Measurements from ENCODE around the gene NYNRIN.
"Not testable (repeated sequence)": the region's sequence is repeated elsewhere in the genome, so short reads cannot be mapped to it uniquely, and the experiment has no call there.

NYNRIN gene

DNA sequence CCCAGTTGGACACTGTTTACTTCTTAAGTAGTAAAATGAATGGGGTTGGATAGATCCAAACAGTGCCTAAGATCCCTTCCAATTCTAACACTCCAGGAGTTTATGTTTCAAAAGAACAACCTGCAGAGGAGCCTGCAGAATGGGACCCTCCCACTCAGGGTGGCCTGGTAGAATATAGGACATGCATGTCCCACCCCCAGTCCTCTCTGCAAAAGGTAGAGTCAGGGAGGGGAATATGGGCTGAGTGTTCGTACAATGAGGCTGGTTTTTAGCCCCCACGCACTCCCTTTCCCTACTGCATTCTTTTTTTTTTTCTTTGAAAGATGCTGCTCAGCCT lies 11.8 kb upstream of the NYNRIN start:
- no peaks in the 10 kb centered on the region for H3K27me3 Mint-ChIP-seq (ENCODE audit: low read depth)
- H3K36me3 Mint-ChIP-seq (ENCODE audit: low read depth), result no peaks in the 10 kb centered on the region
- peaks cover 47% of the 10 kb centered on the region for H3K4me1 Mint-ChIP-seq
- peak overlapping the region in 2 of 3 experiments; percentile 25 to 66 for H3K27ac Mint-ChIP-seq
- no peaks in the 10 kb centered on the region for H3K9me3 Mint-ChIP-seq
- TF ChIP-seq, protein P1, sequence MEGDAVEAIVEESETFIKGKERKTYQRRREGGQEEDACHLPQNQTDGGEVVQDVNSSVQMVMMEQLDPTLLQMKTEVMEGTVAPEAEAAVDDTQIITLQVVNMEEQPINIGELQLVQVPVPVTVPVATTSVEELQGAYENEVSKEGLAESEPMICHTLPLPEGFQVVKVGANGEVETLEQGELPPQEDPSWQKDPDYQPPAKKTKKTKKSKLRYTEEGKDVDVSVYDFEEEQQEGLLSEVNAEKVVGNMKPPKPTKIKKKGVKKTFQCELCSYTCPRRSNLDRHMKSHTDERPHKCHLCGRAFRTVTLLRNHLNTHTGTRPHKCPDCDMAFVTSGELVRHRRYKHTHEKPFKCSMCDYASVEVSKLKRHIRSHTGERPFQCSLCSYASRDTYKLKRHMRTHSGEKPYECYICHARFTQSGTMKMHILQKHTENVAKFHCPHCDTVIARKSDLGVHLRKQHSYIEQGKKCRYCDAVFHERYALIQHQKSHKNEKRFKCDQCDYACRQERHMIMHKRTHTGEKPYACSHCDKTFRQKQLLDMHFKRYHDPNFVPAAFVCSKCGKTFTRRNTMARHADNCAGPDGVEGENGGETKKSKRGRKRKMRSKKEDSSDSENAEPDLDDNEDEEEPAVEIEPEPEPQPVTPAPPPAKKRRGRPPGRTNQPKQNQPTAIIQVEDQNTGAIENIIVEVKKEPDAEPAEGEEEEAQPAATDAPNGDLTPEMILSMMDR (IDR thresholded peaks at IDR 0.05; ENCODE audit: unreplicated experiment in 3 of 3), result no peak
- H3K4me3 Mint-ChIP-seq, result no peak overlapping the region

DNA sequence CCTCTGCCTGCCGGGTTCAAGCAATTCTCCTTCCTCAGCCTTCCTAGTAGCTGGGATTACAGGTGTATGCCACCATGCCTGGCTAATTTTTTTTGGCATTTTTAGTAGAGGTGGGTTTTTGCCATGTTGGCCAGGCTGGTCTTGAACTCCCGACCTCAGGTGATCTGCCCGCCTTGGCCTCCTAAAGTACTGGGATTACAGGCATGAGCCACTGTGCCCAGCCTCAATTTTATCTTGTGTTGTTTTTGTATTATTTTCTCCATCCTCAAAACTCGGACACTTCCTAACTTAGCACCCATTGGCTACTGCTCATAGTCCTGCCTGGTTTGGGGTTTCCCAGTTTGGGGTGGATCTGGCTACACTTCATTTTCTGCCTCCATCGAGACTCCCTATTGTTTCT lies 11.2 kb upstream of the NYNRIN start:
- H3K9me3 Mint-ChIP-seq; H3K27me3 Mint-ChIP-seq (ENCODE audit: low read depth); H3K4me3 Mint-ChIP-seq; H3K36me3 Mint-ChIP-seq (ENCODE audit: low read depth): not testable (repeated sequence)
- Mint-ChIP-seq H3K27ac (peak overlapping the region in 1 of 3 experiments; percentile 91), H3K4me1 (peaks cover 47% of the 10 kb centered on the region)

DNA sequence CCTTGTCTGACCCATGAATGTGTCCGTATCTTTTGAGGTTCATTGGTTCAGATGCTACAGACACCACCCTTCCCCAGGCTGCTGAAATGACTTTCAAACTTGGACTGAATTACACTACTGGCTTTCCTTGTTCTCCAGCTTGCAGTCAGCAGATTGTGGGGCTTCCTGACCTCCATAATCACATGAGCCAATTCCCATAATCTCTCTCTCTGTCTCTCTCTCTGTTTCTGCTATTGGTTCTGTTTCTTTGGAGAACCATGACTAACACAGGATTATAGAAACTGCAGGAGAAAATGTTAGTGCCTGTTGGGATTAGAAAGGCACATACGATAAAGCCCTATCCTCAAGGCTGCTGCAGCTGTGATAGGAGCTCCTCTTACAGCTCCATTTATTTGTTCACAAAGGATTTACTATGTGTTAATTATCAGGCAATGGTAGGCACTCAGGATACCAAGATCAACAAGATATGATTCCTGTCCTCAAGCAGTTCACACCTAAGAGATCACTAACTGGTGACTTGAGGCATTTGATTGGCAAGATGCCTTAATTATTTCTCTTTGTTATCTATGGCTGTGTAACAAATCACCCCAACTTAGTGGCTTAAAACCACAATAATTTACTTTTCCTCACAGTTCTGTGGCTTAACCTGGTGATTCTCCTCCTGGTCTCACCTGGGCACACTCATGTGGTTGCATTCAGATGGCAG lies 10.2 kb upstream of the NYNRIN start:
- no peaks in the 10 kb centered on the region for H3K27me3 Mint-ChIP-seq (ENCODE audit: low read depth)
- no peaks in the 10 kb centered on the region for H3K9me3 Mint-ChIP-seq
- peak overlapping the region in 1 of 3 experiments; percentile 30 for H3K4me3 Mint-ChIP-seq
- TF ChIP-seq, protein P1 (IDR thresholded peaks at IDR 0.05; ENCODE audit: unreplicated experiment in 3 of 3), result no peak
- H3K27ac Mint-ChIP-seq, result peak overlapping the region; percentile 90 to 91 (median 91)
- H3K36me3 Mint-ChIP-seq (ENCODE audit: low read depth), result no peaks in the 10 kb centered on the region
- H3K4me1 Mint-ChIP-seq, result peaks cover 47% of the 10 kb centered on the region

DNA sequence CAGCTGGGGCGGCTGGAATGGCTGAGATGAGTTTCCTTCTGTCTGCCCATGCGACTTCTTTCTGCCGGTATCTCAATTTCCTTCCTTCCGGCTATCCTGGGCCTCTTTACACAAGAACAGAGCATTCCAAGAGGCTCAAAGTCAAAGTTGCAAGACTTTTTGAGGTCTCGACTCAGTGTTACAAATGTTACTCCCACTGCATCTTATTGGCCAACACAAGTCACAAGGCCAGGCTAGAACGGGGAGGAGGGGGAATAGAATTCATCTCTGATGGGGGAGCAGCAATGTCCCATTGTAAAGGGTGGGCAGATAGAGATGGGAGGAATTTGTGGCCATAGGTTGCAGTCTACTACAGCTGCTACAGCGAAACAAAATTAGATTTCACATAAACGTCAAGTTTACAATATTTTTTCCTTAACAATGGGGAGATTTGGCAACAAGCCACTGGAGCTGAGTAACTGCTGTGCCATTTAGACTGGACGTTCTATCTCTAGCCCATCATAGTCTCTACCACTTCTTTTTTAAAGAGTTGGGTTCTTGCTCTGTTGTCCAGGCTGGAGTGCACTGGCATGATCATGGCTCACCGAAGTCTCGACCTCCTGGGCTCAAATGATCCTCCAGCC lies 9.5 kb upstream of the NYNRIN start:
- H3K9me3 Mint-ChIP-seq, result no peaks in the 10 kb centered on the region
- no peaks in the 10 kb centered on the region for H3K36me3 Mint-ChIP-seq (ENCODE audit: low read depth)
- peak overlapping the region; percentile 90 to 91 (median 91) for H3K27ac Mint-ChIP-seq
- peak overlapping the region in 1 of 3 experiments; percentile 30 for H3K4me3 Mint-ChIP-seq
- peaks cover 54% of the 10 kb centered on the region for H3K4me1 Mint-ChIP-seq
- H3K27me3 Mint-ChIP-seq (ENCODE audit: low read depth), result no peaks in the 10 kb centered on the region
- TF ChIP-seq, protein P1 (IDR thresholded peaks at IDR 0.05; ENCODE audit: unreplicated experiment in 3 of 3), result no peak

DNA sequence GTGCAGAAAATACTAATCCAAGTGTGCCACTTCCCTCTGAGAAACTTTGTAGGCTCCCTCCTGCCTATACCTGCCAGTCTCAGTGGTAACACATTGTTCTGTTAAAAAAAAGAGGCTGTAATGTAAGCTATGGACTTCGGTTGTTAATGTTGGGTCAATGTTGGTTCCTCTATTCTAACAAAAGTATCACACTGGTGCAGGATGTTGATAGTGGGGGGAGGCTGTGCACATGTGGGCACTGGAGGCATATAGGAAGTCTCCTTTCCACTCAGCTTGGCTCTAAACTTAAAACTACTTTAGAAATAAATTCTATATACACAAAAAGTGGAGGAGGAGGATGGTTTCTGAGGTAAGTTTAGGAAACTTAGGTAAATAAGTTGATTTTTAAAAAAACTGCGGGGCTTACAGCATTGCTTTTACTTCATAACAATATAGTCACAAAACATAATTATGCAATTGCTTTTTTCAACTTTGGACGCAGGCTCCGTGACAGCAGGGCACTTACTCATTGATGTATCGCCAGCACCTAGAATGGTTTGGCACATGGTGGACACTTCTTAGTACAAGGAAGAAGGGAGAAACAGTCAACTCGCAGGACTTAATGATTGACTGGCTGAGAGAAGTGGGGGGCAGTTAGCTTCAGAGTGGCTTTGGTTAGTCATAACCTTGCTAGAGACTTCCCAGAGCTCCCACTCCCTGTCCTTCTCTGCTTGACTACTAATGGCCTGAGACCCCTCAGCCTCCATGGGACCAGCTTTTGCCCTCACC lies 7.9 kb upstream of the NYNRIN start:
- no peaks in the 10 kb centered on the region for H3K9me3 Mint-ChIP-seq
- no peak overlapping the region for H3K4me3 Mint-ChIP-seq
- no peaks in the 10 kb centered on the region for H3K27me3 Mint-ChIP-seq (ENCODE audit: low read depth)
- TF ChIP-seq, protein P1 (IDR thresholded peaks at IDR 0.05; ENCODE audit: unreplicated experiment in 3 of 3), result no peak
- H3K27ac Mint-ChIP-seq, result peak overlapping the region; percentile 59 to 88 (median 87)
- no peaks in the 10 kb centered on the region for H3K36me3 Mint-ChIP-seq (ENCODE audit: low read depth)
- peaks cover 66% of the 10 kb centered on the region for H3K4me1 Mint-ChIP-seq

DNA sequence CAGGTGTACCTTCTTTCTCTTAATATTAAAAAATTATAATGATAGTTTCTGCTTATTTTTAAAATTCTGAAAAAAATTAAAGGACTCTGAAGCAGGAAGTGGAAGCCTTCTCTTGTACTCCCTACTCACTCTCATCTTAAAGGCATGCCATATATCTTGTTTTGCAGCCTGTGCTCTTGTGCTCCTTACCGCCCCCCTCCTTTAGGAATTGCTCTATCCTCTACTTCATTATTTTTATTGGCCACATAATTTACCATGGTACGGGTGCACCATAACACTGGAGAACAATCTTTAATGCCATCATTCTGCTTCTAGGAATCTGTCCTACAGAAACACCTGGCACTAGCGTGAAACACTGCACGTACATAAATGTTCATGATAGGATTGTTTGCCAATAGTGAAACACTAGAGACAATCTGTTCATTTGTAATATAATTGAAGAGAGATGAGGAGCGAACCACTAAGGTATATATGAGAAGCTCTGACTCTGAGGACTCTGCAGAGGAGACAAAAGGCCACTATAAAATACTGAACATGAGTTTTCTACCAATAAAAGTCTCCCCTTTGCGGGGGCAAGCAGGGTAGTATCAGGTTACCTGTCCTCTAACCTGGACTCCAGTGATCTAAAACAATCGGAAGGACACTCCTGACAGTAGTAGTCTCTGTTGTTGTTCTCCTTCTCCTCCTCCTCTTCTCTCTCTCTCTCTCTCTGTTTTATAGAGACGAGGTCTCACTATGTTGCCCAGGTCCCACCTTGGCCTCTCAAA lies 6.3 kb upstream of the NYNRIN start:
- Mint-ChIP-seq H3K36me3 (ENCODE audit: low read depth) (no peaks in the 10 kb centered on the region), H3K4me1 (peaks cover 75% of the 10 kb centered on the region), H3K27me3 (ENCODE audit: low read depth) (no peaks in the 10 kb centered on the region), H3K4me3 (peak overlapping the region; percentile 1 to 19 (median 9)), H3K9me3 (peaks cover 3% of the 10 kb centered on the region), H3K27ac (peak overlapping the region; percentile 59 to 88 (median 80))
- TF ChIP-seq, protein P1 (IDR thresholded peaks at IDR 0.05; ENCODE audit: unreplicated experiment in 3 of 3), result no peak
